ENCODE results near the gene ITPRID1. TPM values are rescaled to one million over a fixed set of nuclear protein-coding genes. Genes with fewer than 3 reads are reported as not detected.

Gene ITPRID1
- total and polyA plus RNA-seq, 2 of the 8 experiments (the other 6 are each of a cell fraction or from before 2014, with no cell fraction given) = 0.09 to 0.47 TPM

DNA sequence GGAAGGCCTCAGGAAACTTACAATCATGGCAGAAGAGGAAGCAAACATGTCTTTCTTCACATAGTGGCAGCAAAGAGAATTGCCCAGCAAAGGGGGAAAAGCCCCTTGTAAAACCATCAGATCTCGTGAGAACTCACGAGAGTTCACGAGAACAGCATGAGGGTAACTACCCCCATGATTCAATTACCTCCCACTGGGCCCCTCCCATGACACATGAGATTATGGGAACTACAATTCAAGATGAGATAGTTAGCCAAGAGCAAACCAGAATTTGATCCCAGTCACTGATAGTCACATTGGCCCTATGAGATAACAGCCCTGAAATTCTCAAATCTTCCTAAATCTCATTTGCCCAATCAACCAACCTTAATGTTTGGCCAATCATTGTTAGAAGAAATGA, 18.2 kb upstream of the ITPRID1 start (continued):
- TF ChIP-seq, protein P1, sequence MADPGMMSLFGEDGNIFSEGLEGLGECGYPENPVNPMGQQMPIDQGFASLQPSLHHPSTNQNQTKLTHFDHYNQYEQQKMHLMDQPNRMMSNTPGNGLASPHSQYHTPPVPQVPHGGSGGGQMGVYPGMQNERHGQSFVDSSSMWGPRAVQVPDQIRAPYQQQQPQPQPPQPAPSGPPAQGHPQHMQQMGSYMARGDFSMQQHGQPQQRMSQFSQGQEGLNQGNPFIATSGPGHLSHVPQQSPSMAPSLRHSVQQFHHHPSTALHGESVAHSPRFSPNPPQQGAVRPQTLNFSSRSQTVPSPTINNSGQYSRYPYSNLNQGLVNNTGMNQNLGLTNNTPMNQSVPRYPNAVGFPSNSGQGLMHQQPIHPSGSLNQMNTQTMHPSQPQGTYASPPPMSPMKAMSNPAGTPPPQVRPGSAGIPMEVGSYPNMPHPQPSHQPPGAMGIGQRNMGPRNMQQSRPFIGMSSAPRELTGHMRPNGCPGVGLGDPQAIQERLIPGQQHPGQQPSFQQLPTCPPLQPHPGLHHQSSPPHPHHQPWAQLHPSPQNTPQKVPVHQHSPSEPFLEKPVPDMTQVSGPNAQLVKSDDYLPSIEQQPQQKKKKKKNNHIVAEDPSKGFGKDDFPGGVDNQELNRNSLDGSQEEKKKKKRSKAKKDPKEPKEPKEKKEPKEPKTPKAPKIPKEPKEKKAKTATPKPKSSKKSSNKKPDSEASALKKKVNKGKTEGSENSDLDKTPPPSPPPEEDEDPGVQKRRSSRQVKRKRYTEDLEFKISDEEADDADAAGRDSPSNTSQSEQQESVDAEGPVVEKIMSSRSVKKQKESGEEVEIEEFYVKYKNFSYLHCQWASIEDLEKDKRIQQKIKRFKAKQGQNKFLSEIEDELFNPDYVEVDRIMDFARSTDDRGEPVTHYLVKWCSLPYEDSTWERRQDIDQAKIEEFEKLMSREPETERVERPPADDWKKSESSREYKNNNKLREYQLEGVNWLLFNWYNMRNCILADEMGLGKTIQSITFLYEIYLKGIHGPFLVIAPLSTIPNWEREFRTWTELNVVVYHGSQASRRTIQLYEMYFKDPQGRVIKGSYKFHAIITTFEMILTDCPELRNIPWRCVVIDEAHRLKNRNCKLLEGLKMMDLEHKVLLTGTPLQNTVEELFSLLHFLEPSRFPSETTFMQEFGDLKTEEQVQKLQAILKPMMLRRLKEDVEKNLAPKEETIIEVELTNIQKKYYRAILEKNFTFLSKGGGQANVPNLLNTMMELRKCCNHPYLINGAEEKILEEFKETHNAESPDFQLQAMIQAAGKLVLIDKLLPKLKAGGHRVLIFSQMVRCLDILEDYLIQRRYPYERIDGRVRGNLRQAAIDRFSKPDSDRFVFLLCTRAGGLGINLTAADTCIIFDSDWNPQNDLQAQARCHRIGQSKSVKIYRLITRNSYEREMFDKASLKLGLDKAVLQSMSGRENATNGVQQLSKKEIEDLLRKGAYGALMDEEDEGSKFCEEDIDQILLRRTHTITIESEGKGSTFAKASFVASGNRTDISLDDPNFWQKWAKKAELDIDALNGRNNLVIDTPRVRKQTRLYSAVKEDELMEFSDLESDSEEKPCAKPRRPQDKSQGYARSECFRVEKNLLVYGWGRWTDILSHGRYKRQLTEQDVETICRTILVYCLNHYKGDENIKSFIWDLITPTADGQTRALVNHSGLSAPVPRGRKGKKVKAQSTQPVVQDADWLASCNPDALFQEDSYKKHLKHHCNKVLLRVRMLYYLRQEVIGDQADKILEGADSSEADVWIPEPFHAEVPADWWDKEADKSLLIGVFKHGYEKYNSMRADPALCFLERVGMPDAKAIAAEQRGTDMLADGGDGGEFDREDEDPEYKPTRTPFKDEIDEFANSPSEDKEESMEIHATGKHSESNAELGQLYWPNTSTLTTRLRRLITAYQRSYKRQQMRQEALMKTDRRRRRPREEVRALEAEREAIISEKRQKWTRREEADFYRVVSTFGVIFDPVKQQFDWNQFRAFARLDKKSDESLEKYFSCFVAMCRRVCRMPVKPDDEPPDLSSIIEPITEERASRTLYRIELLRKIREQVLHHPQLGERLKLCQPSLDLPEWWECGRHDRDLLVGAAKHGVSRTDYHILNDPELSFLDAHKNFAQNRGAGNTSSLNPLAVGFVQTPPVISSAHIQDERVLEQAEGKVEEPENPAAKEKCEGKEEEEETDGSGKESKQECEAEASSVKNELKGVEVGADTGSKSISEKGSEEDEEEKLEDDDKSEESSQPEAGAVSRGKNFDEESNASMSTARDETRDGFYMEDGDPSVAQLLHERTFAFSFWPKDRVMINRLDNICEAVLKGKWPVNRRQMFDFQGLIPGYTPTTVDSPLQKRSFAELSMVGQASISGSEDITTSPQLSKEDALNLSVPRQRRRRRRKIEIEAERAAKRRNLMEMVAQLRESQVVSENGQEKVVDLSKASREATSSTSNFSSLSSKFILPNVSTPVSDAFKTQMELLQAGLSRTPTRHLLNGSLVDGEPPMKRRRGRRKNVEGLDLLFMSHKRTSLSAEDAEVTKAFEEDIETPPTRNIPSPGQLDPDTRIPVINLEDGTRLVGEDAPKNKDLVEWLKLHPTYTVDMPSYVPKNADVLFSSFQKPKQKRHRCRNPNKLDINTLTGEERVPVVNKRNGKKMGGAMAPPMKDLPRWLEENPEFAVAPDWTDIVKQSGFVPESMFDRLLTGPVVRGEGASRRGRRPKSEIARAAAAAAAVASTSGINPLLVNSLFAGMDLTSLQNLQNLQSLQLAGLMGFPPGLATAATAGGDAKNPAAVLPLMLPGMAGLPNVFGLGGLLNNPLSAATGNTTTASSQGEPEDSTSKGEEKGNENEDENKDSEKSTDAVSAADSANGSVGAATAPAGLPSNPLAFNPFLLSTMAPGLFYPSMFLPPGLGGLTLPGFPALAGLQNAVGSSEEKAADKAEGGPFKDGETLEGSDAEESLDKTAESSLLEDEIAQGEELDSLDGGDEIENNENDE (IDR thresholded peaks at IDR 0.05; ENCODE audit: insufficient replicate concordance, low read length) = no peak
- TF ChIP-seq CBX5 (IDR thresholded peaks at IDR 0.05; ENCODE audit: low read depth, low read length) = no peak
- no peak for TF ChIP-seq POLR2A (IDR thresholded peaks at IDR 0.05; ENCODE audit: control extremely low read depth in 1 of 2, low read depth in 2 of 2, low read length in 2 of 2)
- TF ChIP-seq RFX5 (IDR thresholded peaks at IDR 0.05; ENCODE audit: borderline replicate concordance, low read depth, low read length) = no peak
- TF ChIP-seq SRF (IDR thresholded peaks at IDR 0.05; ENCODE audit: low read depth, low read length) = no peak
- no peak for TF ChIP-seq POU5F1 (IDR thresholded peaks at IDR 0.05; ENCODE audit: low read depth, low read length)
- TF ChIP-seq SIRT6 (IDR thresholded peaks at IDR 0.05; ENCODE audit: low read length) = no peak
- TF ChIP-seq PHF8 (conservative IDR thresholded peaks at IDR 0.05; ENCODE audit: low read depth, low read length) = no peak
- no peak for TF ChIP-seq BACH1 (IDR thresholded peaks at IDR 0.05; ENCODE audit: low read length)
- no peak for TF ChIP-seq NRF1 (IDR thresholded peaks at IDR 0.05; ENCODE audit: low read depth, low read length)
